ENCODE measurements around the gene GPBP1. TPM values are rescaled to one million over a fixed set of nuclear protein-coding genes. Genes with fewer than 3 reads are reported as not detected.

Gene GPBP1
- total RNA-seq, 4 donors from 2014 or later: 53.5 to 171 (median 99.6) TPM

DNA sequence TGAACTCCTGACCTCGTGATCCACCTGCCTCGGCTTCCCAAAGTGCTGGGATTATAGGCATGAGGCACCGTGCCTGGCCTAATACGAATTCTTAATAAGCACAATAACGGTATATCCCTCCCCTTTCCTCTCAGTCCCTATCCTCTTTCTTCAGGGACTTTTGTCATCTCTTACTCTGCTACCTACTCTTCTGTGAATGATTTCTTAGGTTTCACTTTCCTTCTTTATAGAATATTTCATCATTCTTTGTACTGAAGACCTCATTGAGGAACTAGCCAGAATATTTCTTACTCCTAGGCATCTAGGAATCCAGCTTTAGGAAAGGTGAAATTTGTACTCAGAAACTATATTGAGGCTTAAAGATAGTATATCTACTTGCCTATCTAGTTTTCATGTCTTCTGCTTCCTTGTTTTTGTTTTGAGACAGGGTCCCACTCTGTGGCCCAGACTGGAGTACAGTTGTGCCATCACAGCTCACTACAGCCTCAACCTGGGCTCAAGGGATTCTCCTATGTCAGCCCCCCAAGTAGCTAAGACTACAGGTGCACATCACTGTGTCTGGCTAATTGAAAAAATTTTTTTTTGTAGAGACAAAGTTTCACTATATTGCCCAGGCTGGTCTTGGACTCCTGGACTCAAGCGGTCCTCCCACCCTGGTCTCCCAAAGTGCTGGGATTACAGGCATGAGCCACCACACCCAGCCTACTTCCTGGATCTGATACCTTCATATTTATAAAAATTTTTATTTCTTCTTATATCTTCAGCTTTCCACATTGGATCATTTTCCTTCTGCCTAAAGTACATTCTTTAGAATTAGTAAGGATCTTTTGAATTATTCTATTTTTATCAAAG is 69.7 kb downstream of the GPBP1 start:
- no peak overlapping the region for H3K4me3 ChIP-seq
- DNase-seq: no peak
- H3K9me3 ChIP-seq: no peaks in the 10 kb centered on the region
- intact Hi-C loops (cut with DNase I; ENCODE audit: low total_unique reads): no loop called here
- no peak overlapping the region for H3K27ac ChIP-seq
- no peaks in the 10 kb centered on the region for H3K36me3 ChIP-seq
- TF ChIP-seq POLR2A (IDR thresholded peaks at IDR 0.05) (no peak), CTCF (IDR thresholded peaks at IDR 0.05) (no peak)
- H3K4me1 ChIP-seq: no peaks in the 10 kb centered on the region
- no peaks in the 10 kb centered on the region for H3K27me3 ChIP-seq

GRCh38 chr5:57244331-57244730 is 70.5 kb downstream of the GPBP1 start:
- Histone ChIP-seq H3K27ac (no peak overlapping the region), H3K27me3 (no peaks in the 10 kb centered on the region), H3K4me3 (no peak overlapping the region)

DNA sequence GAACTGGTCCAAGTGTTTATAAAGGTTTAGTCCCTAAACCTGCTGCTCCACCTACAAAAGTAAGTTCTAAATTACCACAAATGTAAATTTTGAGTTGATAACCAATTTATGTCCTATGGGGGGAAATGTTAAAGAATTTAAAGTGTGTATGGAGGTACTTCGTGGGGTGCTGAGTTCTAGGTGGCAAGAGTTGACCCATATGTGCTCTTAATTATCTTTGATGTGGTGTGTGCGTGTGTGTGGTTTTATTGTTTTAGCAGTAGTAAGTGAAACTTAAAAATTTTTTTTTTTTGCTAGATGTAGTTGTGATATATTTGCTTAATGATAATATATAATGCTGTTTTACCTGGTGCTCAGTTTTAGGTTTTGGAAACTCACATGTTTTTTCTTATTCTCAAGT is 72.6 kb downstream of the GPBP1 start:
- Histone ChIP-seq H3K9me3 (no peaks in the 10 kb centered on the region), H3K4me3 (no peak overlapping the region), H3K36me3 (no peaks in the 10 kb centered on the region), H3K27me3 (no peaks in the 10 kb centered on the region), H3K4me1 (no peaks in the 10 kb centered on the region), H3K27ac (no peak overlapping the region)
- intact Hi-C loops (cut with DNase I; ENCODE audit: low total_unique reads): no loop called here
- DNase-seq: no peak
- TF ChIP-seq POLR2A (IDR thresholded peaks at IDR 0.05): no peak
- no peak for TF ChIP-seq CTCF (IDR thresholded peaks at IDR 0.05)

More at GRCh38 chr5:57244331-57244730, 70.5 kb downstream of the GPBP1 start:
- intact Hi-C loops (cut with DNase I; ENCODE audit: low total_unique reads): no loop called here
- no peaks in the 10 kb centered on the region for H3K36me3 ChIP-seq
- TF ChIP-seq CTCF (IDR thresholded peaks at IDR 0.05): no peak
- TF ChIP-seq POLR2A (IDR thresholded peaks at IDR 0.05): no peak
- no peaks in the 10 kb centered on the region for H3K4me1 ChIP-seq
- H3K9me3 ChIP-seq: no peaks in the 10 kb centered on the region
- DNase-seq: no peak

DNA sequence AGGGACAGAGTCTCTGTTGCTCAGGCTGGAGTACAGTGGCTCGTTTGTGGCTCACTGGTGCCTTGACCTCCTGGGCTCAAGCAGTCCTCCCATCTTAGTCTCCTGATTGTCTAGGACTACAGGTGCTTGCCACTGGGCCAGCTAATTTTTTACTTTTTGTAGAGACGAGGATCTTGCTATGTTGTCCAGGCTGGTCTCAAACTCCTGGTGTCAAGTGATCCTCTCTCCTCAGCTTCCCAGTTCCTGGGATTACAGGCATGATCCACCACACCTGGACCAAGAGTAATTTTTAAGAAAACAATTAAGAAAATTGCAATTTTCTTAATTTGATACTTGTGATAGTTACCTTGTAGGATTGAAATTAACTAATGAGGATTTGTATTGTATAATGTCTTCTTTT is 73.9 kb downstream of the GPBP1 start:
- Histone ChIP-seq H3K4me3 (no peak overlapping the region), H3K4me1 (no peaks in the 10 kb centered on the region), H3K27me3 (no peaks in the 10 kb centered on the region), H3K27ac (no peak overlapping the region), H3K36me3 (no peaks in the 10 kb centered on the region), H3K9me3 (no peaks in the 10 kb centered on the region)
- intact Hi-C loops (cut with DNase I; ENCODE audit: low total_unique reads): no loop called here
- TF ChIP-seq POLR2A (IDR thresholded peaks at IDR 0.05): no peak
- TF ChIP-seq CTCF (IDR thresholded peaks at IDR 0.05): no peak
- DNase-seq: no peak

- H3K4me1 ChIP-seq: no peaks in the 10 kb centered on the region
- H3K9me3 ChIP-seq: no peaks in the 10 kb centered on the region
- H3K4me3 ChIP-seq: no peak overlapping the region
- no peak for DNase-seq
- TF ChIP-seq CTCF (IDR thresholded peaks at IDR 0.05) (no peak), POLR2A (IDR thresholded peaks at IDR 0.05) (no peak)
- intact Hi-C loops (cut with DNase I; ENCODE audit: low total_unique reads): no loop called here
- no peaks in the 10 kb centered on the region for H3K27me3 ChIP-seq
- no peak overlapping the region for H3K27ac ChIP-seq
- no peaks in the 10 kb centered on the region for H3K36me3 ChIP-seq
These were observed 75.5 kb downstream of the GPBP1 start for GRCh38 chr5:57249265-57249874.
